Endothelial cell (in vitro differentiated cells): ENCODE results near the gene TRRAP. TPM values are rescaled to one million over a fixed set of nuclear protein-coding genes. Genes with fewer than 3 reads are reported as not detected.
A peak's percentile ranks its signal among the peaks of the same experiment; 100 is the strongest.

ENCODE experiments used
- DNase-seq: peaks from one replicate; pipeline ENCODE4 v3.0.0; 2021; ENCODE audit warnings: low spot score
- H3K27ac Mint-ChIP-seq: one replicate; pipeline ENCODE4 v1.8.0; 2021; ENCODE audit warnings: mixed read lengths, inconsistent platforms; ENCODE audit not compliant: unreplicated experiment
- H3K27me3 Mint-ChIP-seq: one replicate; pipeline ENCODE4 v1.8.0; 2021; ENCODE audit warnings: mild to moderate bottlenecking, moderate library complexity, mixed read lengths, inconsistent platforms; ENCODE audit not compliant: unreplicated experiment
- H3K36me3 Mint-ChIP-seq: one replicate; pipeline ENCODE4 v1.8.0; 2021; ENCODE audit warnings: mild to moderate bottlenecking, low read depth, mixed read lengths, inconsistent platforms; ENCODE audit not compliant: unreplicated experiment
- H3K4me1 Mint-ChIP-seq: one replicate; pipeline ENCODE4 v1.8.0; 2021; ENCODE audit warnings: mild to moderate bottlenecking, mixed read lengths, inconsistent platforms; ENCODE audit not compliant: unreplicated experiment
- H3K4me3 Mint-ChIP-seq: one replicate; pipeline ENCODE4 v1.8.0; 2021; ENCODE audit warnings: mild to moderate bottlenecking, mixed read lengths, inconsistent platforms; ENCODE audit not compliant: unreplicated experiment
- H3K9me3 Mint-ChIP-seq: one replicate; pipeline ENCODE4 v1.8.0; 2021; ENCODE audit warnings: mixed read lengths, inconsistent platforms; ENCODE audit not compliant: unreplicated experiment
- total RNA-seq: library from RNA; stranded (reverse); fragmentation: NEBNext Ultra II Directional; extraction: Animal tissue kit (Norgen Biotek cat#: 25700); gene quantifications from one replicate; pipeline ENCODE4 v1.2.1, GENCODE V29; 2021; ENCODE audit not compliant: unreplicated experiment
- TF ChIP-seq, protein P1 (sequence below): fragments of 200-600 bp; sonication (generic); IDR thresholded peaks from one replicate; pipeline ENCODE4 v1.5.0; 2021; ENCODE audit warnings: antibody characterized with exemption; ENCODE audit not compliant: unreplicated experiment

Gene TRRAP
- total RNA-seq, 1 donor from 2014 or later = 53.5 TPM

DNA sequence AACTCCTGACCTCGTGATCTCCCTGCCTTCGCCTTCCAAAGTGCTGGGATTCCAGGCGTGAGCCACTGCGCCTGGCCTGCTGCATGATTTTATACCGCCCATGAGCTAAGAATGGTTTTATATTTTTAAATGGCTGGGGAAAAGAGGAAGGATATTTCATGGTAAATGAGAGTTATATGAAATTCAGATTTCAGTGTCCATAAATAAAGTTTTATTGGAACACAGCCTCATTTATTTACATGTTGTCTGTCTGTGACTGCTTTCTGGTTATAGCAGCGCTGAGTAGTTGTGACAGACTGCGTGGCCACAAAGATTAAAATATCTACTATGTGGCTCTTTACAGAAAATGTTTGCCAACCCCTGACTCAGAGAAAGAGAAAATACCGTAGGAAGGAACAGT is 2.2 kb downstream of the TRRAP start:
- Mint-ChIP-seq H3K27ac (no peak overlapping the region), H3K27me3 (peaks cover 8% of the 10 kb centered on the region), H3K9me3 (no peaks in the 10 kb centered on the region), H3K36me3 (peaks cover 4% of the 10 kb centered on the region), H3K4me3 (peak overlapping the region; percentile 71), H3K4me1 (peaks cover 11% of the 10 kb centered on the region)
- DNase-seq = no peak
- TF ChIP-seq, protein P1, sequence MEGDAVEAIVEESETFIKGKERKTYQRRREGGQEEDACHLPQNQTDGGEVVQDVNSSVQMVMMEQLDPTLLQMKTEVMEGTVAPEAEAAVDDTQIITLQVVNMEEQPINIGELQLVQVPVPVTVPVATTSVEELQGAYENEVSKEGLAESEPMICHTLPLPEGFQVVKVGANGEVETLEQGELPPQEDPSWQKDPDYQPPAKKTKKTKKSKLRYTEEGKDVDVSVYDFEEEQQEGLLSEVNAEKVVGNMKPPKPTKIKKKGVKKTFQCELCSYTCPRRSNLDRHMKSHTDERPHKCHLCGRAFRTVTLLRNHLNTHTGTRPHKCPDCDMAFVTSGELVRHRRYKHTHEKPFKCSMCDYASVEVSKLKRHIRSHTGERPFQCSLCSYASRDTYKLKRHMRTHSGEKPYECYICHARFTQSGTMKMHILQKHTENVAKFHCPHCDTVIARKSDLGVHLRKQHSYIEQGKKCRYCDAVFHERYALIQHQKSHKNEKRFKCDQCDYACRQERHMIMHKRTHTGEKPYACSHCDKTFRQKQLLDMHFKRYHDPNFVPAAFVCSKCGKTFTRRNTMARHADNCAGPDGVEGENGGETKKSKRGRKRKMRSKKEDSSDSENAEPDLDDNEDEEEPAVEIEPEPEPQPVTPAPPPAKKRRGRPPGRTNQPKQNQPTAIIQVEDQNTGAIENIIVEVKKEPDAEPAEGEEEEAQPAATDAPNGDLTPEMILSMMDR = no peak

GRCh38 chr7:98881561-98882315 is 3.4 kb downstream of the TRRAP start:
- Mint-ChIP-seq H3K4me1 (peaks cover 11% of the 10 kb centered on the region), H3K27ac (no peak overlapping the region), H3K9me3 (no peaks in the 10 kb centered on the region), H3K27me3 (peaks cover 8% of the 10 kb centered on the region), H3K4me3 (no peak overlapping the region), H3K36me3 (peaks cover 4% of the 10 kb centered on the region)
- no peak for DNase-seq
- TF ChIP-seq, protein P1 = no peak

DNA sequence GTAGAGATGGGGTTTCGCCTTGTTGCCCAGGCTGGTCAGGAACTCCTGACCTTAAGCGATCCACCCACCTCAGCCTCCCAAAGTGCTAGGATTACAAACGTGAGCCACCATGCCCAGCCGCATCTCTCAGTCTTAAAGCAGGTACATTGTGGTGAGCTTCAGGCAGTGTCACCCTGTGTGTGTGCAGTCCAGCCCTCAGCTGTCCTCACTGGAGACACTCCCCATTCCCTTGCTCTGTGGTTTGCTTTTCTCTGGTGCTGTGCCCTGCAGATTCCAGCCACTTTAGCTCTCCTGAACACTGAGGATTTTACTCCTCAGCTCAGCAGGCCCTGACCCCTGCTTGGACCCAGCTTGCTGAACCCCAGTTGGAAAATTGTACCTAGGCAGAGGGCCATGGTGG is 6.1 kb downstream of the TRRAP start:
- Mint-ChIP-seq H3K27ac (no peak overlapping the region), H3K36me3 (peaks cover 9% of the 10 kb centered on the region), H3K4me3 (no peak overlapping the region), H3K9me3 (no peaks in the 10 kb centered on the region), H3K4me1 (peaks cover 6% of the 10 kb centered on the region), H3K27me3 (peaks cover 6% of the 10 kb centered on the region)
- DNase-seq = no peak
- TF ChIP-seq, protein P1 = no peak

DNA sequence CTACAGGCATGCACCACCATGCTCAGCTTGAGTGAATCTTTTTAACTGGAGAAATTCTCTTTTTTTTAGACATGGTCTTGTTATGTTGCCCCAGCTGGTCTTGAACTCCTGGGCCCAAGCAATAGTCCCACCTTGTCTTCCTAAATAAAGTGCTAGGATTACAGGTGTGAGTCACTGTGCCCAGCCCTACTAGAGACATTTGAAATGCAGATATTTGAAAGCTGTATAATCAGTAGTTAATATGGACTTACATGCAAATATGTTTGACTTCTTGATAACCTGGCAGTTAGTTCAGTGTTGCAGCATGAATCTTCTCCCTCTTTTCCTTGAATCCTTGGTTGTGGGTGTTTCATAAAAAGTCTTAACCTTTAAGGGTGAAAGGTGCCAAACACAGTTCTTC is 8.7 kb downstream of the TRRAP start:
- Mint-ChIP-seq H3K9me3 (no peaks in the 10 kb centered on the region), H3K36me3 (peaks cover 19% of the 10 kb centered on the region), H3K27ac (no peak overlapping the region), H3K4me1 (no peaks in the 10 kb centered on the region), H3K4me3 (no peak overlapping the region), H3K27me3 (no peaks in the 10 kb centered on the region)
- TF ChIP-seq, protein P1 = no peak
- DNase-seq = no peak

- H3K27me3 Mint-ChIP-seq = no peaks in the 10 kb centered on the region
- no peaks in the 10 kb centered on the region for H3K9me3 Mint-ChIP-seq
- no peak overlapping the region for H3K27ac Mint-ChIP-seq
- H3K4me1 Mint-ChIP-seq = no peaks in the 10 kb centered on the region
- H3K36me3 Mint-ChIP-seq = peaks cover 34% of the 10 kb centered on the region
- DNase-seq = no peak
- H3K4me3 Mint-ChIP-seq = no peak overlapping the region
- TF ChIP-seq, protein P1 = no peak
These were observed 14.3 kb downstream of the TRRAP start for GRCh38 chr7:98892609-98893008.
